Fibroblast of skin of right quadriceps (primary cell): ENCODE measurements around the gene CASTOR1.
"Not testable (repeated sequence)": the region's sequence is repeated elsewhere in the genome, so short reads cannot be mapped to it uniquely, and the experiment has no call there.

Experiments used
- DNase-seq: peaks from one replicate; pipeline ENCODE4 v3.0.0-alpha.2; 2013

Gene CASTOR1

DNA sequence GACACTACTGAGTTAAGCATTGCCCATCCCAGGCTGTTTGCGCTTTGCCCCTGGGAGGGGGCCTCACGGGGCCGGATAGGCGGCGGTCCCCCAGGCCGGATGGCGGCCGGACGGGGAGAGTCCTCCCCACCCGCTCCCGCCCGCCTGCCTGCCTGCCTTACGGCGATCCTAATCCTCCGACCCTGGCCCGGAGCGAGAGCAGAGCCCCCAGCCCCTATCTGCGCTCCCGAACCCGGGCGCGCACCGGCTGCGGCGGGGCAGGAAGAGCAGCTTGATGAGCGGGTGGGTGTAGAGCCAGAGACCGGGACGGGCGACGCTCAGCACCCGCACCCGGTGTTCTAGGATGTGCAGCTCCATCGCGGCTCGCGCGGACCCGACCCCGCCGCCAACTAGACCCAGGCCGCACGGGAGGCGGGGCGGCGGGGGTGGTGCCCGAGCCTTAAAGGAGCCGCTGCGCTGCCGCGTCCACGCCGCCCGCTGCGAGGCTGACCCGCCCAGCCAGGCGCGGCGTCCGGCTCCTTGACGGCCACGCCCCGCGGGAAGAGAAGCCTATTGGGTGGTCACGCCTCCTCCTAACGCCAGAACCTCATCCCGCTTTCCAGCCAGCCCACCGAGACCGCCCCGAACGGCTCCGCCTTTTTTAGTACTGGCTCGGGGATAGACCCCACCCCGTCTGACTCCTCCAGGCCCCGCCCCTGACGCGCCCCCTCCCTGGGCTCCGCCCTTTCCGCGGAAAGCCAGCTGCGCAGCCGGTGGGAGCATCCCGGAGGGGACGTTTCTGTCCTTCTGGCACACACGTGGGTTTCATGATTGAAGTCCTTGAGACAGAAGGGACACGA lies at the start of gene CASTOR1:
TSS of gene CASTOR1 (minus strand) at position 365 of the 839 bp plus-strand sequence. CDS start at position 357, 8 bp downstream.
- DNase-seq: peak; percentile 97

DNA sequence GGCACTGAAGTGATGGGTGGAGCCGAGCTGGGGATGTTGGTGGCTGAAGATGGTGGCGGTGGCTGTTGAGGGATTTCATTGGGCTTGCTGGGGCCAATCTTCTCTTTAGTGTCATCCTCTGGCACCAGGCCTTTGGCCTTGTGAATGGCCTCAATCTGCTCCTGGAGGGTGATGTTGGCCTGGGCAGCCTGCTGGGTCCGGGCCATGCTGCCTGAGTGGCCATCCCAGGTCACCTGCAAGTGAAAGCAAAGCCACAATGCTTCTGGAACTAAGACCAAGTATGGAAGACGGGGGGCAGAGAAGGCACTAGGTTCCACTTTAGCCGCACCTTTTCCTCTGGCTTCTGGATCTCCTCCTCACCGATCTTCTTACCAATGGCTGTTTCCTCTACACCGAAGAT lies 49.5 kb upstream of the CASTOR1 start:
- no peak for DNase-seq

DNA sequence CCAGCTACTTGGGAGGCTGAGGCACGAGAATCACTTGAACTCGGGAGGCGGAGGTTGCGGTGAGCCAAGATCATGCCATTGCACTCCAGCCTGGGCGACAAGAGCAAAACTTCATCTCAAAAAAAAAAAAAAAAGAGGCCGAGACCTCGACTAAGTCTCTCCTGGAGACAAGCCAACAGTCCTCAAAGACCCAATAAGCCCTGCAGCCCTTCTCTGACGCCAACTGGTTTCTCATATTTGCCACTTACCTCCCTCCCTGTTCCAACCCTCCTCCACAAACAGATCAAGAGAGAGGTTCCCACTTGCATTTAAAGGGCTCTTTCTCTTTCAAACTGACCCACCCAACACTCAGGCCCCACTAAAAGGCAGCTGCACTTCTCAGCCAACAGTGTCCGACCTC lies 49.0 kb upstream of the CASTOR1 start:
- DNase-seq: not testable (repeated sequence)

DNA sequence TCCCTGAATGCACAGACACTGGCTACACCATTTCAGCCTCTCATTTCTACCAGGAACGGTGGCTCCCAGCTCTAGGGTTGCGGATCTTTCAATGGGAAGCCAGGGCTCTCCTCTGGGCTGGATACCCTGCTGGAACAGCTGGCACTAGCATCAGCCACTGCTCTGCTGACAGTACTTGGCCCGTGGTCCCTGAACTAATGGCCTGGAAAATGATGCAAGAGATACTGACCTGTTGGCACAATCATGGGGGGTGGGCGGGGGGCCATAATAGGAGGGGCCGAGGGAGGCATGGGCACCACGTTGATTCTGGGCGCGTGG lies 48.1 kb upstream of the CASTOR1 start:
- DNase-seq: no peak

DNA sequence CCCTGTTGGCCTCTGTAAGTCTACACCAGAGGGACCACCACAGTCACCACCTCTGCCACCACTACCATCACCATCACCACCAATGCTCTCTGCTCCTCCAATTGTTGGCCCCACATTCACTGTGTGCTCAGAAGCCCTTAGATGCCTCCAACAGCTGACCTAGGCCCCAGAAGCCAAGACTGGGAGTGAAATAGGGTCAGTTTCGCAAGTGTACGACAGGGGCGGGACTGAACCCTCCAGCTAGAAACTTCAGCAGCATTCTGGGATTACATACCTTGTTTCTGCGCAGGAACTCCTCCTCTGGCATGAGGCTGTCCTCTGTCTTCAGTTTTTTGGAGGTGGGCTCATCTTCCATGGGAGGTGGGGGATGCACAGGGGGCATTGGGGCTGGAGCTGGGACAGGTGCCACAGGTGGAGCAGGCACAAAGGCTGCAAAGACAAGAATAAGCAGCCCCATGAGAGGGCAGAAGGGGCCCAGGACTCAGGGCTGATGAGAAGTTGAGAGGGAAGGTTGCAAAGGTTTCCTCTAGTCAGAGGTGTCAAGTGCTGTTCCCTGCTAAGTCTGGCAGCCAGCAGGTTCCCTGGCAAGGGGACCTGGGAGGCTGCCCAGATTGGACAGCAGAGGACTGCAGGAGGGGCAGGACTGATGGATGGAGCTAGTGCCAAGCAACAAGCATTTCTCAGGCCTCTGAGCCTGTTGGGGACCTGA lies 47.6 kb upstream of the CASTOR1 start:
- no peak for DNase-seq

DNA sequence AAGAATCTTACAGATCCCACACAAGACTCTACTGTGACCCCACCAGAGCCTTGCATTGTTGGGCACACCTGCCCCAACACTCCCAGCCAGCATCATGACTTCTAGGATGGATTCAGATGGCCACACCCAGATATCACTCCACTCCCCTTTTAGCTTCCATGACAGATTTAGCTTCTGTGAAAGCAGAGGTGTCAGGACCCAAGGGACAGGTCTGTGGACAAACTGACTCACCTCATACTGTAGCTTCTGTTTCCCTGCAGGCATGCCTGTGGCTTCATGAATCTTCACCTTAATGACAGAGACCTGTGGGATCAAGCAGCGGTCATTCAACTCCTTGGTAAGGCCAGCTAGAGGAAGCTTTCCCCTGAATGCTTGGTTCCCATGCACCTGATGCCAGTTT lies 45.9 kb upstream of the CASTOR1 start:
- no peak for DNase-seq

DNA sequence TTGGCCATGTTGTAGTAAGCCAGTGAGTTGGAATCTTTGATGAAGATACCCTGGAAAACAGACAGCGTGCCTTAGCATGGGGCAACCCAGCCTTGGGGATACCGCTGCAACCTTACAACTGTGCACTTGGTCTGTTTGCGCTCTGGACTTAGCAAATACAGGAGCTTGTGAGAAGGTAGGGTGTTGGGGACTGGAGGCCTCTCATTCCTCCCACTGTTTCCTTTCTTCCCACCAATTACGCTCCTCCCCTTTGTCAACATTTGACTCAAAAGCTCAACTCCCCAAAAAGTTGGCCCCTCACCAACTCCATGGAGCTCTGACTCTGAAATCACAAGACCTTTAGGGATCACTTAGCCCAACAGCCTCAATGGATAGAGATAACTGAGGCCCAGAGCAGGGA lies 45.3 kb upstream of the CASTOR1 start:
- no peak for DNase-seq

DNA sequence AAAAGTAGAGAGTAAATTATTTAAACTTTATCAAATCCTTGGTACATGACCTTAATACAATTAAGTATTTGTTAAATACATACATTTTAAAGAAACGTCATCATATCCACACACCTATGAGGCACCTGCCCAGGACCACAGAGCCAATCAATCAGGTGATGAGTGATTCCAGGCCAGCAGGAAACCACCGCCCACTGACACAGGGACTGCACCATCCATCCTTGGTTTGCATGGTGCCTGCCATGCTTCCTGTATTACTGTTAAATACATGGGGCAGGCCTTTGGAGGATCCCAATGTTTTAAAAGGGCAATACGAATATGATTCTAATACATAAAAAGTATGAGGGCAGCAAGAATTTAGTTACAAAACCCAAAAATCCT lies 44.4 kb upstream of the CASTOR1 start:
- DNase-seq: no peak

DNA sequence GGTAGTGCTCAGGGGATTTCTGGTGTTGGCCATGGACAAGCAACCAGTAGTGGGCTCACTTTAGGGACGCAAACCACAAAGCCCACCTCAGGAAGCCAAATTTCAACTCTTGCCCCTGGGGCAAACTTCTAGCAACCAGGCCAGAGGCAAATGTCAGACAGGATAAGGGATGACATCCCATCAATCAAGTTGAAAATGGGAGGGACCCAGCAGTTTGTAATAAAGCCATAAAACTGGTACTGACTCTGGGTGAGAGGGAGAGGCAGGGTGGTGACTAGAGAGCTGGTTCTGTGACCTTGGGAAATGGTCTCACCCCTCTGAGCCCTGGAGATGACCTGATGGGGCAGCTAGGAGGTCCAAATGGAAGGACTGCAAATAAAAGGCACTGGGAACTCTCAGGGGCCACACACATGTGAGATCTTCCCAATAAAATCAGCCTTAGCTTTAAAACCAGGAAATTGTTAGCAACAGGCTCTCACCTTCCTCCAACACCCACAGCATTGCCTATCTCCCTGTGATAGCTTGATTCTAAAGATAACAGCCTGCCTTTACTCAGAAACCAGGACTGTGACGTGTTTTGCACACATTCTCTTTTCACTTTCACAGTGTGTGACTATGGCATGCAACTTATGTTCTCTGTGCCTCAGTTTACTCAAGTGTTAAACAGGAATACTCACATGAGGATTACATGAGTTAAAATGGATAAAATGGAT lies 43.8 kb upstream of the CASTOR1 start:
- no peak for DNase-seq

DNA sequence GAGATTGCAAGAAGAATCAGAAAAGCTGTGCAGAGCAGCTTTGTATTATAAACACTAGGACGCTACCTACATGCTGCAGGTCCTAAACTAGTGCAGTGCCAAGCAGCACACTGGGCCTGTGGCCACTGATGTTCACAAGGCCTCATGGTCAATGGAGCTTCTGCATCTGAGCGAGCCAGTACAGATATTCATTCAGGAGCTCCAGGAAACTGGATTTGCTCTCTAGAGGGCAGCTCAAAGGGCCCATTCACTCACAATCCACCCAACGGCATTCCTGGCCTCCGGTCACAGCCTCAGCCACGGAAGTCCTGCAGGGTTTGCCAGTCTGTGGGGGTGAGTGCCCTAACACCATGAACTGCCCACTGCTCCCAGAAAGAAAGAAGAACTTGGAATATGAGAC lies 43.2 kb upstream of the CASTOR1 start:
- no peak for DNase-seq

DNA sequence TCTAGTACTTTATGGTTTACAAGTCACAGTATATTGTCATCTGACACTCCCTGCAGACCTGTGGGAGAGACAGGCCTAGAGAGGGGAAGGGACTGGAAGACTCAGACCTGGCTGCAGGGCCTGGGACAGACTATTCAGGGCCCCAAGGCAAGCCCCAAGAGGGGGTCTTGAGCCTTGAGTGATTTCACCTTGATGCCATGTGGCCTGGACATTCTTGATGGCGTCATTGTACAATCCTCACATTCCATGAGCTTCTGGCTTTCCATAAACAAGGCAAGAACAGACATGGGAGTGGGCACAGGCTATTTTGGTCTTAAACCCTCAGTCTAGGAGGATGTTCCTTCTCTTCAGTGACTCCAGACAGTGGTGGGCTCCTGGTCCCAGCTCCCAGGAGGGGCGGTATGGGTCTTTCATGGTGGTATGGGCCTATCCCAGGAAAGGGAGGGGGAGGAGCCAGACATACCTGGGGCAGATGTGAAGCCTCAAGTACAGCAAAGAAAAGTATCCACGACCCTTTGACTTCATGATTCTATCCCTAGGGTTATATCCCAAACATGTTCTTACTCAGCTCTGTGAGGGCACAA lies 39.3 kb upstream of the CASTOR1 start:
- peak; percentile 34 for DNase-seq

DNA sequence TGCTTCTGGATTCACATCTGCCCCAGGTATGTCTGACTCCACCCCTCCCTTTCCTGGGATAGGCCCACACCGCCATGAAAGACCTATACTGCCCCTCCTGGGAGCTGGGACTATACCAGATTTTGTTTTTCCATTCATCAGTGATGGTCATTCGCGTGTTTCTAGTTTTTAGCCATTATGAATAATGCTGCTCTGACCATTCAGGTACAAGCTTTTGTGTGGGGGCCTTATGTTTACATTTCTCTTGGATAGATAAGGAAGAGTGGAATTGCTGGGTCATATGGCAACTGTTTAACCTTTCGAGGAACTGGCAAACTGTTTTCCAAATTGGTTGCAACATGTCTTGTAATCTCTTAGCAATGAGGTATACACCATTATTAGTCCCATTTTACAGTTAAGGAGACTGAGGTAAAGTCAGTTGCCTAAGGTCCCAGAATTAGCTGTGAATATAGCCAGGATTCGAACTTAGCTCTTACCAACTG lies 38.6 kb upstream of the CASTOR1 start:
- DNase-seq: no peak

DNA sequence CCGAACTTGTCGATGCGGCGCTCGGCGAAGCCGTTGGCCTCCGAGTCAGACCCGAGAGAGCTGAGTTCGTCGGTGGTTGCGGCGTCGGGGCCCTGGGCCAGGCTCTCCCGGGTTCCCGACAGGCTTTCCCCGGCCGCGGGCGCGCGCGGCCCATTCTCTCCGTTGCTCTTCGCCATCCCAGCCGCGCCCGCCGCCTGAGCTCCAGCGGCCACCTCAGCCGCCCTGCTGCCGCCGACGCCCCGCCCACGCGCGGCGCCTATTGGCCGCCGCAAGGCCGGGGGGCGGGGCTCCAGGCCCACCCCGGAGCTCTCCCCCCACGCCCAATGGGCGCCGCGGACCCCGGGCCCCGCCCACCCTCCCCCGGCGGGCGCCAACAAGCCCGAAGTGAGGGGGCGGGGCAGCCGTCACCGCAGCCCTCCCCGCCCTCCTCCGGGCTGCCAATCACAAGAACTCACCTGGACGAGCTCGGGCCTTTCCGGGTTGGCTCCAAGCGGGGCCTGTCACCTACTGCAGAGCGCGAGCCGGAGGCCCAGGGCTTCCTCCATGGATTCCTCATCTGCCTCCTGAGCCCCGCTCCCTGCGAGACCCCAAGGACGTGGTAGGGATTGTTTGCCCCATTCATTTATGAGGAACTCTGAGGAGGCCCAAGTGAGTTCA lies 37.5 kb upstream of the CASTOR1 start, which contains the start of gene TBC1D10A:
TSS of gene TBC1D10A (minus strand) at position 236 of the 657 bp plus-strand sequence. CDS start at position 176, 60 bp downstream.
- DNase-seq: peak; percentile 86

DNA sequence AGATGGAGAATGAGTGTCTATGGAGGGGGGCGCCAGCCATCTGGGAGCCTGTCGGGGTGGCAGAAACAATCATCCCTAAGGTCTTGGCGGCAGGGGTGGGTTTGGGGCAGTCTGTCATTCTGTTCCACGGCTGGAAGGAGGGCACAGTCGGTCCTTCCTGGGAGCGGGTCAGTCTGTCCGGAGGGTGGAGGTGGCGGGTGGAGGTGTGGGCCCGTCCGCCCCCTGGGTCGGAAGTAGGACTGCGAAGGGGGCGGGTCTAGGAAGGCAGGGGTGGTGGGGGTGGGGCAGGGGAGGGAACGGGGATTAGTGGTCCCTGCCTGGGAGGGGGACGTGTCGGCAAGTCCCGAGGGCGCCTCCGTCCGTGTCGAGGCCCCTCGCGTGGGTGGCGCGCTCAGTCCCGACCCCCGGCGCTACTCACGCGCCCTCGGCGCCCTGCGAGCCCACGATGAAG lies 37.0 kb upstream of the CASTOR1 start:
- no peak for DNase-seq

DNA sequence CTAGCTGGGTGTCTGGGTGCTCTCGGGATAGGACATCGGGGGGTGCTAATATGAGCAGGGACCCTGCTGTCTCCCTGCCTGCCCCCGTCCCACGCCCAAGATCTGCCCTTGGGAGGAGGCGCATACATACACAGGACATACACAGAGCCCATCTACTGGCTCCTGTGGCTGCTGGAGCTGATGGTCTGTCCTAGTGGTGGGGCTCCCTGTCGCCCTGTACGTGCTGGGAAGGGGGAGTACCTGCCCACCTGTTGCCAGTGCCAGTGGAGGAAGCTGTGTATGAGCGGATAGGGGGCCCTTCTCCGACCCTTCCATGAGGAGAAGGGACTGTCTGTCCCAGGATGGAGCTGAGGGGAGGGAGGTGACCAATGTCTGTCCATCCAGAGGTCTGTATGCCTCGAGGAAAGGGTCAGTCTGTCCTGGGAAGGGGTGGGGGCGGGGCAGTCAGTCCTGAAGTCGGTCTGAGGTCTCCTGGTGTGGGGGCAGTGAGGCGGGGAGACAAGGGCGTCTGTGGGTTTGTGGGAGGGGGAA lies 36.5 kb upstream of the CASTOR1 start:
- no peak for DNase-seq

DNA sequence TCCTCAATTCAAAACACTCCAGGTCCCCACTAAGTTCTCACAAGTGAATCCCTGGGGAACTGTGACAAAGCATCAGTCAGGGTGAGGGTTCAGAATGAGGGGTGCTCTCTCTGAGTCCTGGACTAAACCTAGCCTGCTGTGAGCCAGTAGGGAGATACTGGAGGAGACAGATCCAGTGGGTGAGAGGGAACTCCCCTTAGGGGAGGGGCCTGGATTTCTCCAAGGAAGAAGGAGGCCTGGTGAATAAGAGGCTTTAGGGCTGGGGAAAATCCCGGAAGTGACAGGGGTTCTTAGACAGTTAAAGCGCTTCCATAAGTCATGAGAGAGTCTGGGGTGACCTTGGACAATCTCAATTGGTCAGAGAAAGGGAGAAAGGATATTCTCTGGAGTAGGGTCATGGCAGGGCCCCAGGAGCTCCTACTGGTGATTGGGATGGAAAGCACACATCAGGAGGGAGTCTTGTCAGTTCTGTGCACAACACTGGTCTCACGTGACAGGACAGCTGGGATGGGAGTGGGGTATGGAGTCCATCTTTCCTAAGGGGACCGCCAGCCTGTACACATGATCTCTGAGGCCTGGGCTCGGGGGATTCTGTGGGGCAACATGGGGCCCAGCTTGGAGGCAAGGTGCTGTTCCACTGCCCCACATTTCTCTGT lies 35.9 kb upstream of the CASTOR1 start:
- DNase-seq: peak; percentile 81

DNA sequence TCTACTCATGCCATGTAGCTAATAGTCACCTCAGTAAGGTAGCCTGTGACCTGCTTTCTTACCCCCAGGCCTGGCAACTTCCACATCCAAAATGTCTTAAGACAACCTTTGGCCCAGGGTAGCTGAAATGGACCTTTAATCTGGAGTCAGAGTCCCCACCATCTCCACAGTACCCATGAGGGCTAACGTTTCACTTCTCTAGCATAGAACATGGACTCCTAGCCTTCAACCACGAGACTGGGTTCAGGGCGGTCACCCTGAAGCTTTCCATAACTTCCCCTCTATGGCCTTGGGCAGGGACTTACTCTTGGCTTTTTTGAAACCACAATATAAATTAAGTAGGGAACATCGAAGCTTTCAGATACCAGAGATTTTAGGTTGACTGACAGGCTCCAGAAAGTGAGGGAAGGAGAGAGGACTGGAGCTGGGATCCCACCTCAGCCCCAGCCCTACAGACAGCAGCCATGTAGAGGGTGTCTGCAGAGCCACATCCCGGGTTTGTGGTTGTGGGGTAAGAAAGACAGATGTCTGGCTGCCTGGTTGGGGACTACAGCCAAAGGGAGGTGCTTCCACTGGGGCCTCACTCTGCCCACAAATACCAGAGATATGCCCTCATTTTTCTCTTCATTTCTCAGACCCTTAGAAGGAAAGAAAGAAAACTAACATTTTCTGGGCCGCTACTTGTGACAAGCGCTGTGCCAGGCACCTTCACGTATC lies 34.9 kb upstream of the CASTOR1 start:
- DNase-seq: peak; percentile 61

DNA sequence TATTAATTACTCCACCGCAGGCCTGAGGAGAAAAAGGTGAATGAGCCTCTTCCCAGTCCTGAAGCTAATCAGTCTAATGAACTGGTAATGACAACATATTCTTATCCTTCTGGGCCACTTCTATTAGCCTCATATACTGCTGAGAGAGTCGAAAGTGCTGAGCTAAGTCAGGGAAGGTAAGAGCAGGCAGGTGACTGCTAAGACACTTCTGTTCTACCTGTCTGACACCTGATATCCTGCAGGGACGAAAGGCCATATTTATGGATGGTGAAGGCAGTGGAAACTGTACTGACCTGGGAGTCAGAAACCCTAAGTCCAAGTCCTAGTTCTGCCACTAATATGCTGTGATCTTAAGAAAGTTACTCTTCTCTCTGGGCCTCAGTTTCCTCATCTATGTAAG lies 33.9 kb upstream of the CASTOR1 start:
- no peak for DNase-seq

DNA sequence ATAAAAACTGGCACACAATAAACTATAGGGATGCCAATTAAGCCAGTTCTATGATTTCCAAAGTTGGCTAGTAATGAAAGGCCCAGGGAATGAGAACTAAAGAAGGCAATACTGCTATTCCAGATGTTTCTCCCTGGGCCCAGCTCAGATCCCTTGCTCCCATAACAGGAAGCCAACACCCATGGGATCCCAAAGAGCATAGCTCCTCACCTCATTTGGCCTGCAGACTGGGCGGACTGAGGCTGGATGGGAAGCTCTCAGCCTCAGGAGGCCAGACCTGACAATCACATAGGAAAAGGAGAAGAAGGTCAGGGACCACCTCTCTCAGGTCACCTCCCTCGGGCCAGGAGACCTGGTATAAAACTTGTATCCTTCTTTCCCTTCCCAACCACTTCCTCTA lies 32.2 kb upstream of the CASTOR1 start:
- DNase-seq: no peak

DNA sequence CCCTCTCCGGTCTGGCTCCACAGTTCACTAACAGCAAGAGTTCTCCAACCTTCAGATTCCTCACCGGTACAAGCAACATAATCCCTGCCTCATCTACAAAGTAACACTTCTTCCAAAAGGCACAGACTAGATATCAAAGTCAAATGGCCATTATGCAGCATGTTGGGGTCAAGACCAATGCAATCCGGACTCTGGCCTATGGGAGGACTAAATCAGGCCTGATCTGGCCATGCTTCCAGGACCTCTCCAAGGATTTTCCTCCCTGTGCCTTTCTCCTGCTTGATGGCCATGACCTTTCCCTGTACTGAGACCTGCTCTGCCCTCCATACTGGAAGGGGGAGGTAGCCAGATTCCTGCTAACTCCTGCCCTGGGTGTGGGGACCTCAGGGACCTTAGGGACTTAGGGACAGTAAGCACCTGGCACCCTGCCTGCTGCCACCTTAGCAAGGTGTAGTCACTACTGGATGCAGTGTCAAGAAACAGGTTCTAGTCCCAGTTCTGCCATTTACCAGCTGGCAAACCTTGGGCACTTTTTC lies 30.8 kb upstream of the CASTOR1 start:
- no peak for DNase-seq
